Medulla oblongata (tissue), 1 donor: ENCODE data around the gene GABPB2.

ENCODE experiments used
- DNase-seq: peaks from one replicate; pipeline ENCODE4 v3.0.0-alpha.2; 2015; ENCODE audit errors: extremely low spot score

The GABPB2 gene

DNA sequence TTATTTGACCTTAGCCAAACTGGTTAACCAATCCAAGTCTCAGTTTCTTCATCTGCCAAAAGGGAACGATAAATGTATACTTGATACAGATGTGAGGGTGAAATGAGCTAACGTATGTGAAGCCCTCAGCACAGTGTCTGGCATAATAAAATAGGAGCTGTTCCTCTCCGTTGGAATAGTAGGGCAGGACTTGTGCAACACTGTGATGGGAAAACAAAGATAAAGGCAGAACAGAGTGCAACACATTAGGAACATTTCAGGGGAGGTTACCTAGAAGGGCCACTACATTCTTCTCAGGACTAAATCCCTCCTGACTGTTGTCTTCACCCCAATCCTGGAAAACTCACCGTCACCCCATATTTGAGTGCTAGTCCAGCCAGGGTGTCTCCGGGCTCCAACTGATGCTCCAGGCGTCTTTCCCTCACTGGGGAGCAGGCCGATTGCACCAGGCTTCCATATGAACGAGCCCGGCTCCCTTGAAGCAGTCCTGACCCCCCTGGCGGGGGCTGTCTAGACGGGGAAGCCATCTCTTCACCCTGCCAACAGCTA lies 94.2 kb downstream of the GABPB2 start:
- no peak for DNase-seq

DNA sequence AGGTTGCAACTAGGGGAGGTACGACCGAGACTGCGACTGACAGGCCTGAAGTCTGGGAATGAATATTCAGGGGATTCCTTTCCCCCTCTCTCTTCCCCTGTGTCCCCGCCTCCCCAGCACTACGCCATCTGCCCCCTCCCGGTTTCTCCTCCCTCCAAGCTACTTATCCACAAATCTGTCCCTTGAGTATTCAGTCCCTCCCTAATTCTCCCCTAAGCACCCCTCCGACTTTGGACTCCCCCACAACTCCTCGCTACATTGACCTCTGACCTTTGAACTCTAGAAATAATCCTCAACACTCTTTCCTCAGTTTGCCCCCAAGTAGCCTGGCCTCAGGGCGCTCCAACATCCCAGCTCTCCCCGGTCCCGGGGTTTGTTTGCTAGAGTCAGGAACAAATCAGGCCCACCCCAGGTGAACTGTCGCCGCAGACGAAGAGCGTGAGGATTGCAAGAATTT lies 94.7 kb downstream of the GABPB2 start:
- peak; percentile 59 for DNase-seq

DNA sequence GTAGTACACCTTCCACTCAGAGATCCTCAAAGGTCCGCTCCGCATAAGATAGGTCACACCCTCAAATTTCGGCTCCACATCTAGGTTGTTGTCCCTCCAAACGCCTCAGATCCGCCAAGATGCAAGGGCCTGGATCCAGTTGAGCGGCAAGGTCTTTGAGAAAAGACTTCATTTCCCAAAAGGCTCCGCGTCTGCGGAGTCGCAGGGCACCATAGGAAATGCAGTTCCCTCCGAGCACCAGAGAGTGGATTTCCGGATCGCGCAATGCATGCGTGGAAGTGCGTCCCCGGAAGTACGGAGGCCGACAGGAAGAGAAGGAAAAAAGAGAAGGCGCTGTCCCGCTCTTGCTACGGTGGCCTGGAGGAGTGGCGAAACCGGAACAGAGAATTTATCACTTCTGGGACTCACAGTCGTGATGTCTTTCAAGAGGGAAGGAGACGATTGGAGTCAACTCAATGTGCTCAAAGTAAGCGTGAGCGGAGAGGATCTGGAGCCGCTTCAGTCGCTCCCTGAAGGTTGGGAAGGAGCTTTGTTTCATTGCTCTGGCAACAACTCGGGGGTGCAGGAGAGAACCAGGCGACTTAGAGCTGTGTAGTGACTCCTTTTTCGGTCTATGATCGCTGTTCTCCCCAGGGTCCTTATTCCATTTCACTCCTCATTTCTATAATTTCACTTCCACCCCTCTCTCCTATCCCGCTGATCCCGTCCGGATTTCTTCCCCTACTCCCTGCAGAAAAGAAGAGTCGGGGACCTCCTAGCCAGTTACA lies 95.4 kb downstream of the GABPB2 start, which contains the start of the genes LYSMD1 and SCNM1:
TSS of gene LYSMD1 (minus strand) at position 165 of the 767 bp plus-strand sequence. CDS start 644 bp downstream, outside the sequence.
TSS of gene SCNM1 (plus strand) at position 407 of the 767 bp plus-strand sequence. CDS start at position 416, 9 bp downstream.
- peak; percentile 99 for DNase-seq

DNA sequence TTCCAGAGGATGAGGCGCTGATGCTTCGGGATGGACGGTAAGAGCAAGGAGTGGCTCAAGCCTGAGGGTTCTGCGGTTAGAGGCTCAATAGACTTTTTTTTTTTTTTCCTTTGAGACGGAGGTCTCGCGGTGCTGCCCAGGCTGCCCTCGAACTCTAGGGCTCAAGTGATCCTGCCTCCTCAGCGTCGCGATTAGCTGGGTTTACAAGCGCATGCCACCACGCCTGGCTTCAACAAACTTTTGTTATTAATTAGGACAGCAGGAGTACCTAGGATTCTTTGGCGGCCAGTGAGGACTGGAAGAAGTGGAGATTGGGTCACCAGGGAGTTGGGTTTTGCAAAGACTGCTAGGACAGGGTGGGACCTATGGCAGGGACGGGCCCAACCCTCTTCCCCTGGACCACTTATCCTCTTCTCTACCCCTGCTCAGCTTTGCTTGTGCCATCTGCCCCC lies 96.0 kb downstream of the GABPB2 start:
- DNase-seq = no peak

DNA sequence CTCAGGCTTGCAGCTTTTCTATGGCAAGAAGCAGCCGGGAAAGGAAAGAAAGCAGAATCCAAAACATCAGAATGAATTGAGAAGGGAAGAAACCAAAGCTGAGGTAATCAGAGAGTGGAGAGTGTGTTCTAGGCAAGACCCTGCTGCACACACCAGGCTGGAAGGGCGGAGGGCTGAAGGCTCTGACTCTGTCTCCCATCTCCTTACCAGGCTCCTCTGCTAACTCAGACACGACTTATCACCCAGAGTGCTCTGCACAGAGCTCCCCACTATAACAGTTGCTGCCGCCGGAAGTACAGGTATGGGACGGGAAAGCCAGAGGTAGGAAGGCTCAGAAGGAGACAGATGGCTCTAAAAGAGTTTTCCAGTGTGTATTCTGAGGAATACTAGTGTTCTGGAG lies 96.6 kb downstream of the GABPB2 start:
- no peak for DNase-seq

DNA sequence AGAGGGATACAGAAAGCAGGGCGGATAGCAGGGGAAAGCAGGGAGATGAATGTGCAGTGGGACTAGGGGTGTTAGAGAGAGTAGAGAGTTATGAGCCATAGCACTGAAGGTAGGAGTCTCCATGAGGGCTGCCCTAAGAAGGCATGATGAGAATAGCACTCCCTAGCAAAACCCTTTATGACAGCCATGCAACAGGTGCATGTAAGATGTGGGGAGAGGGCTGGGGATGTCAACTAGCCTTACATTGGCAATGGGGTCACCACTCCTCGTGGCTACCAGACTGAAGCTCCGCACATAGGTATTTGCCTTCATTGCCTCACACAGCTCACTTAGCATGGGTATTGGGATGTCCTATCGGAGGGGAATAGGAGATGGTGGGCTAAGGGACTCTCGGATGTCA lies 100.6 kb downstream of the GABPB2 start:
- no peak for DNase-seq
